Measurements from ENCODE around the gene MAP4K2.
A peak's percentile ranks its signal among the peaks of the same experiment; 100 is the strongest.

MAP4K2 gene

DNA sequence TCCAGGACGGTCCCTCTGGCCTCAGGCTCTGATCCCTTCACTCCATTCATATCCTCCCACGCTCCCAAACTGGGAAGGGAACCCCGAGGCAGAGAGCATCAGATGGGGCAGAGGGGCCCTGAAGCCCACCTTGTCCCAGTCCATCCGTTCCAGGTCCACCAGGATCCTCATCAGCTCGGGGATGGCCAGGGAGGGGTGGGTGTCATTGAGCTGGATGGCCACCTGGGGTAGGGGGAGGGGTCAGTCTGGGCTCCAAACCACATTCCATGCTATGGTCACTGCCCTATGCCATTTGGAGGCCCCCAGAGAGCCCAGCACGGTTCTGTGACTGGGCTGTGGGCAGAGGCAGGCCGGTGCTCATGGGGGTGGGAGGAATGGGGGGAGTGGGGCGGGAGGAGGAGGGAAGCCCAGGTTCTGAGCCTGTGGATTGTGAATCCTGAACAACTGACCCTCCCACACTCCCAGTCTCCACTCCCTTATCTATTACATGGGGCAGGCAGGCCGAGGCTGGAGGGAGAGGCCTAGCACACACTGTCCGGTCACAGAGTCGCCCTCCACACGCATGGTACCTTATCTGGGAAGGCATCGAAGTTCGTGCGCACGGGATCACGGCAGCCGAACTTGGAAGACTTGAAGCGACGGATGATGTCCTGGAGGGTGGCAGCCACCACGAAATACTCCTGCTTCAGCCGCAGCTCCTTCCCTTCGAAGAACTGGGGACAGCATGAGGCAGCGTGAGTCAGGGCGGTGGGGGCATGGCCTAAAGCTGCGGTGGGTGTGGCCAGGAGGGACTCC is 48.7 kb downstream of the MAP4K2 start:
- no peak for DNase-seq

DNA sequence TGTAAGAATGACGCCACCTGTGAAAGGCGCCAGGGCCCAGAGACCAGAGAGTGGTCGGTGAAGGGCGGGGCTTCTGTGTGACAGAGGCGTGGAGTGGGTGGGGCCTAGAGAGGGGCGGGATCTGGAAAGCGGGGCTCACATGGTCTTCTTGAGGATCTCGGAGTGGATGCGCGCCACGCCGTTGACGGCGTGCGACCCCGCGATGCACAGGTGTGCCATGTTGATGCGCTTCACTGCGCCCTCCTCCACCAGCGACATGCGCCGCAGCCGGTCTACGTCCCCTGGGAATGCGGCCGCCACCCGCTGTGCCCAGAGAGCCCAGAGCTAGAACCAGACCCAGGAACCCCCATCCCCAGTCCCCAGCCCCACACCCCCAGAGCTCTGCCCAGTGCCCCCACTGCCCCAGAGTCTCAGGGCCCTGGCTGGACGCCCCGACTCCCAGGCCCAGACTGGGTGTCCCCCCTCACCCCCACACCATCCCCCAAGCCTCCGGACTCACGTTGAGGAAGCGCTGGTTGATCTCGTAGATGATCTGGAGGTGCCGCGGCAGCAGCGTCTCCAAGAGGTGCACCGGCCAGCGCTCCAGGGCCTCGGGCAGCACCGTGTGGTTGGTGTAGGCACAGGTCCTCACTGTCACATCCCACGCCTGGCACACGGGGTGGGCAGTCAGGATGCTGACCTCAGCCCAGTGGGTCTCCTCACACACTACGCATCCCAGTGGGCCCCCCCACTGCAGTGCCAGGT is 49.5 kb downstream of the MAP4K2 start:
- no peak for DNase-seq

DNA sequence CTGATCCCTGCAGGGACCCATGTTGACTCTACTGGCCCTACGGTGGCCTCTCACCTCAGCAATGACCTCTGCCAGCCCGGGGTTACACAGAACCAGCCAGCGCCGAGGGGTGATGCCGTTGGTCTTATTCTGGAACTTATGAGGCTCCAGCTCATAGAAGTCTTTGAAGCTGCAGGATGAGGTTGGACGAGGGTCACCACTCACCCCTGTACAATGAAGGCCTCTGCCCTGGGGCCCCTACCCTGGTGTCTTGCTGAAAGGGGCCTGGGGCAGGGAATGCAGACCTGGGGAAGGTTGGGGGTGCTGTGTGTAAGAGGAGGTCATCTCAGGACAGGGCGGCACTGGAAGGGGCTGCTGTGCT is 50.0 kb downstream of the MAP4K2 start:
- no peak for DNase-seq

DNA sequence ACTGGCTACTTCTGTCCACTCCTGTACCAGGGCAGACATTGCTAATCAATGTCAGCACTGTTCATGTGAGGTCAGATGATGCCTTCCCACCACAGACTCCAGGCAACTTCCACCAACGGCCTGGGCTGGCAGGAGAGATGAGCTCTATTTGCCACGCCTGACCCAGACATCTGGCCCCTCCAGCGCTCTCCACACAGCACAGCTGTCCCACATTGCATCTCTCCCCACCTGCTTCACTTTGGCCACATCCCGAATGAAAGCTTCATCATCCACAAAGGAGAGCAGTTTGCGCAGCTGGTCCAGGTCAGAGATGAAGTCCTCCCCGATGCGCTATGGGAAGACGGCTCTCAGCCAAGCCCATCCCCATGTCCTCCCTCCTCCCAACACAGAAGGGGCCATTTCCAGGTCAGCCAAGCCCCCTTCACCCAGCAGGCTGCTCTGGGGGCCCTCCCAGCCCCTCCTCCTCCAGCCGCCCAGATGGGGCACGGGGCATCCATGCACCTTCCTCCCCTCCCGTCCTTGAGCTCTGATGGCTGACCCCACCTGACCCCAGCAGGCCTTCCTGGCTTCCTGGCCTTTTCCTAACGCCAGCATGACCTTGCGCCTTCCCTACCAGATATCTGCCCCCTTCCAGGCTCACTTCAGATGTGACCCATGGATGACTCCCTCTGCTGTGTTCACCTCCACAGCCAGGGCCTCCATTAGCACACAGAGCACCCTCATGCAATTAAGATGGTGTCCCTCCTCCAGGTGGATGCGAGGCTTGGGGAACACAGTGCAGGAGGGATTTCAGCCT is 50.6 kb downstream of the MAP4K2 start:
- peak; percentile 77 to 78 for DNase-seq

DNA sequence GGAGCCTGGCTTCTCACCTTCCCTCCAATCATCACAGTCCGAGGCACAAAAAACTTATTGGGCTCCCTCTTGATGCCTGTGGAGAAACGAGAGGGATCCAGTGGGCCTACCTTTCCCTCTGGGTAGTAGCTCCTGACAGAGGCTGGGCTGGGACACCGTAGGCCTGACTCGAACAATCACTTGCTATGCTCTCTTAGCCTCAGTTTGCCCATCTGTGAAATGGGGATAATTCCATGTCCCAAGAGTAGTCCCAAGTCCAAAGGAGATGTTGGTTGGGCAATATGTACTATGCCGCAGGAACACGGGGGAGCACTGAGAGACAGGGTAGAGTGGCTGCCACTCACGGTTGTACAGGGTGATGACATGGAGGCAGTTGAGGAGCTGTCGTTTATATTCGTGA is 51.4 kb downstream of the MAP4K2 start:
- DNase-seq, result no peak

DNA sequence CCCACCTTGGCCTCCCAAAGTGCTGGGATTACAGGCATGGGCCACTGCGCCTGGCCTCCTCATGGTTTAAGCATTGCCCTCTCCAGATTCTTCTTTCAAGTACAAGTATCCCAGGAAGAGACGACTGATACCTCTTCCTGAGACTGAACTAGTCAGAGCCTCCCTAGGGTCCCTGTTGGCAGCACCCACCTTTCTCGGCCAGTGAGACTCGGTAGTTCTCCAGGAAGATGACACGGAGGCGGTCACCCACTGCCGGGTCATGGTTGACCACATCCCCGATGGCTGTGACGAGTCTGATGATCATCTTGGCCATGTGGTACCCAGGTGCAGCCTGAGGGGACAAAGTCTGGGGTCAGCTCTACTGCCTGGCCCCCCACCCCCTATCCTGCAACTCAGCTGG is 51.9 kb downstream of the MAP4K2 start:
- DNase-seq, result no peak

DNA sequence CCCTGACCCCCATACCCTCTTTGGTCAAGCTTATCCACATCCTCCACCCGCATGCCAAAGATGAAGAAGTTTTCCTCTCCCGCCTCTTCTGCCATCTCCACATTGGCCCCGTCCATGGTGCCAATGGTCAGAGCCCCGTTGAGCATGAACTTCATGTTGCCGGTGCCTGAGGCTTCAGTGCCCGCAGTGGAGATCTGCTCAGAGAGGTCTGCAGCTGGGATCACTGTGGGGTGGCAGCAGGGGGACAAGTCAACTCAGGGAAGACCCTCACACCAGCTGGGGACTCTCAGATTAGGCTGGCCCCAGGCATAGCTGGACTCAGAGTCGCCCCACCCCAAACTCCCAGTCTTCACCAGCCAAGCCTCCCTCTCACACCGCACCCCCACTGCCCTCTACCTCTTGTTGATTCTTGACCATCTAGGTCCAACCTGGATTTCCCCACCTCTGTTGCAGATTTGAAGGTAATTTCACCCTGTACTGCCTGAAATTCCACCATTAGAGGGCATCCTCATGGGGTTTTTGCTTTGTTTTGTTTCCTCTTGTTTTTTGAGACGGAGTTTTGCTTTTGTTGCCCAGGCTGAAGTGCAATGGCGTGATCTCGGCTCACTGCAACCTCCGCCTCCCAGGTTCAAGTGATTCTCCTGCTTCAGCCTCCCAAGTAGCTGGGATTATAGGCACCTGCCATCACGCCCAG is 52.5 kb downstream of the MAP4K2 start:
- DNase-seq, result no peak

DNA sequence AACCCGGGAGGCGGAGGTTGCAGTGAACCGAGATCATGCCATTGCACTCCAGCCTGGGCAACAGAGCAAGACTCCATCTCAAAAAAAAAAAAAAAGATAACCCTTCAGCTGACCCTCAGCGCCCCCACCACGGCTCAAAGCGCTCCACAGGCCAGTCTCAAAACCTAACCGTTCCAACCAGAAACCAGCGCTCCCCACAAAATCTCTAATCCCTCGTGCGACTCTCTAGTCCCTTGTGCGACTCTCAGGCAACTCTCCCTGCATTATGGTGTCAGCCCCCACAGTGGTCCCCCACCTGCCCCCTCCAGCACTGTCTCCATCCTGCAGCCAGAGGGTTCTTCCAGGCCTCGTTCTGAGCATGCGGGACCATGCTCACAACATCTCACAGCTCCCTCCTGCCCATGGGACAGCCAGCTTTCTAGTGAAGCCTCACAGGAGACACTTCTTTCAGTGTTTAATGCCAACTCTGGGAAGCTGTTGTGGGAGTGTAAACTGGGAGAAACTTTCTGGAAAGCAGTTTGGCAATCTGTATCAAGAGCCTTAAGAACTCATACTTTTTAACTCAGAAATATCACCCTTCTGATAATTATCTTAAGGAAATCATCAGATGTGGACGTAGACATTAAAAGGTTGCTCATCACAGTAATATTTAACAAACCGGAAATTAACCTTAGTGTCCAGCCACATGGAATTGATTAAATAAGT is 54.9 kb downstream of the MAP4K2 start:
- no peak for DNase-seq

DNA sequence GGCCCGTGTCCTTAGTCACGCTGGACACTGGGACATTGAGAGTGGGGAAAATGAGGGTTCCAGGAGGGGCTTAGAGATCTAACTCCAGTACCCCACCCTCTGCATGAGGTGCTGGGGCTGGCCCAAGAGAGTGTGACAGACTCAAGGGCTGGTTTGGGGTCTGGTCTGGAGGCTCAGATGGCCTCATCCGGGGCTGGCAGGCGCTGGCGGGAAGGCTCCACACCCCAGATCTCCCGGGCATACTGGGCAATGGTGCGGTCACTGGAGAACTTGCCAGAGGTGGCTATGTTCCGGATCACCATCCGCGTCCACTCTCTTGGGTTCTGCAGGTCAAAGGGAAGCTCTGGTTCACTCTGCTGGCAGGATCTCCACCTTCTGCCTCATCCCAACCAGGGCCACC is 56.5 kb downstream of the MAP4K2 start:
- no peak for DNase-seq

DNA sequence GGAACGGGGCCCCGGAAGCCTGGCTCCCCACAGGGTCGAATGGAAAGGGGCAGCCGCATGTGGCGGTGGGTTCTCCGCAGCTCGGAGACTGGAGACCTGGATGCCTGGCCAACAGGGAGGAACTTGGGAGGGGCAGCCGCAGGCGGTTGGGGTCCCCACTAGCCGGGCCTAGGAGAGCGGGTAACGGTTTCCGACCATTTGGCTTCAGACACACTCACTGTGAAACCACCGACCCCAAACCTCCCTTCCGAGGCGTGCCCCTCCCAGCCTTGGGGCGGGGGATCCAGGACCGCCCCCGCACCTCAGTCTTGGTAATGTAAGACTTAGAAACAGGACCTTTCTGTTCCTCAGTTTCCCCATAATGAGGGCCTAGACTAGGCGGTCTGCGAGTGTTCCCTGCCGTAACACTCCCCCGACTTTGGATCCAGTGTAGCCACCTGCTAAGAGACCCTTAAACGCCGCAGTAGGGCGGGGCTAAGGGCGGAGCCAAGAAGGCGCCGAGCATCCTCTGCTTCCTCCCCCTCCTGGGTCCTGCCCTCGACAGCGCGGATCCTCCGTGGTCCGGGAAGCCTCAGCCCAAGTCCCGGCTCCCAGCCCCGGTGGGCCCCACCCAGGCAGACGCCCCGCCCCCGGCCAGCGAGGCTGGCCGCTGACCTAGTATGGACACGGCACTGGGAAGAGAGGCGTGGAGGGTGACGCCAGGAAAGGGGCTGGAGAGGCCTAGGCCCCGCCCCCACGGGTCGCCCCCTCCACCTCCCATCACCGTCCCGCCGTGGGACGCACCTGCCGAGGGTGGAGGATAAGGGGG is 57.3 kb downstream of the MAP4K2 start:
- DNase-seq, result no peak

DNA sequence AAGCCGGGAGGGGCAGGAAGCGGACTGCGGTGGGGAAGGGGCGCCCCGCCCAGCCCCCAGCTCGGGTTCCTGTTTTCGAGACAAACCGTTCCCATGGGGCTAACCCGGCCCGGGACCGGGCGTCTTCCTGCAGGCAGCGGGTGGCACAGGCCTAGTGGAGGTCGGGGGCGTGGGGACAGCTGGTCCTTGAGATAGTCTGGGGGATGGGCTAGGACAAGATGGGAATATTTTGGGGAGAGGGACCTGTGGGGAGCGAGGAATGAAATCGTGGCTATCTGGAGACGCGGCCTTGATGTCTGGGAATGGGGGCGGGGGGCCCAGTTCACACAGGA is 57.9 kb downstream of the MAP4K2 start:
- no peak for DNase-seq

DNA sequence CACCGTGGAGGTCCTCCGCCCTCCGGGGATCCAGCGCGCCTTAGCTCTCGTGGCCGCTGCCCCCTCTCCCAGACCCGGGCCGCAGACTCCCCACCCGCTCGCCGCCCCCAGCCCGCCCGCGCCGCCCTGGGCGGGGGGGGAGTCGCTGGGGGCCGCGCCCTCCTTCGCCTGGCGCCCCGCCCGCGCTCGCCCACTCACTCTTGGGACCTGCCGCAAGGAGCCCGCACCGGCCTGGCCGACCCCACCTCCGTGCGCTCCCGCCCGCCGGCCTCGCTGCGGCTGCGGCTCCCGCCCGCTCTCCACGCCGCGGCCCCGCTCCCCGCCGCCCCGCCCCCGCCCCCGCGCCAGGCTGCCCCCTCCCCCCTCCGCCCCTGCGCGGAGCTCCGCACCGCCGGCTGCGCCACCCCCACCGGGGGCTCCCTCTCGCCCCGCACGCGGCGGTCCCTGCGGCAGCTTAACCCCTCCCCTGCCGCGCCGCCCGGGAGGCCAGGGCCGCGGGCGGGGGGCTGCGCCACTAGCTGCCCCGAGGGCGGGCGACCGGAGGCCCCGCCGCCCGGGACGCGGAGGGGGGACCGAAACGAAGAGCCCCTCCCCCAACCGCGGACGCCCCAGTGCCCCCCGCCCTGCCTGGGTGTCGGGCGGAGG is 58.3 kb downstream of the MAP4K2 start:
- no peak for DNase-seq

DNA sequence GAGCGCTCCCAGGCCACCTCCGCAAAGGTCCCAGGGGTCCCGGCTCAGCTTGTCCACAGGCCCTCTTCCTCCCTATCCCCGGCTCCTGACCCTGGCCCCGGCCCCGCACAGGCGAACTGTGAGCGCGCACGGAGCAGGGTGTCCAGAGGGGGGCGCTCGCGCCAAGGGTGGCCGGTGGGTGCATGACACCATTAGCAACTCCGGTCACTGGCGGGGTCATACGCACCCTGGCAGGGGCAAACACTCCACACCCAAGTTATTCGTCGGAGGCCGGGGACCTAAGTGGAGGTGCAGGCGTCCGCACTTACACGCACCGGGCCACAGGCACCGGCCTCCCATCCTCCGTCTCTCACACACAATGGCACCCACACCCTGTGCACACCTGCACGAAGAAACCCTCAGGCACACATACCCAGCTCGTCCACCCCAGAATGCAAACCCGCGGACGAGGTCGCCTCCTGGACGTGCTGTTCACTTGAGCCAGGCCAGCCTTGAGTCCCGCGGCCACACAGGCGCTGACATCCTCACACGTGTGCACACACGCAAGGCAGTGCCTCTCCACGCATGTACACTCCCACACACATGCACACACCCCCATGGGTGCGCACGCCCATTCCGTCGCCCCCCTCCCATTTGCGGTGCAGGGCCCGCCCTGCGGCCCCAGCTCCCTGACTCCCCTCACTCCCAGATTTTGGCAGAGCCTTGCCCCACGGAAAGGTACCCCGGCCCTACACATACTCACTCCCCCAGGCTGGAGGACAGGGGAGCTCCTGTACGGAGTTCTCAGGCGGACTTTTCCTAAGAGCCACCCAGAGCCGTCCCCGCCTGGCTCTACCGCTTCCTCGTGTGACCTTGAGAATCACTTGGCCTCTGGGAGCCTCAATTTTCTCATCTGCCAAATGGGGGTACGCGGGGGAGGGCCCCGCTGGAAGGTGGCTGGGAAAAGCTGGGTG is 59.1 kb downstream of the MAP4K2 start, which contains the start of gene RASGRP2:
RASGRP2 (minus strand) TSS at position 552 of the 953 bp plus-strand sequence. CDS start 1,276 bp downstream, outside the sequence.
- no peak for DNase-seq

DNA sequence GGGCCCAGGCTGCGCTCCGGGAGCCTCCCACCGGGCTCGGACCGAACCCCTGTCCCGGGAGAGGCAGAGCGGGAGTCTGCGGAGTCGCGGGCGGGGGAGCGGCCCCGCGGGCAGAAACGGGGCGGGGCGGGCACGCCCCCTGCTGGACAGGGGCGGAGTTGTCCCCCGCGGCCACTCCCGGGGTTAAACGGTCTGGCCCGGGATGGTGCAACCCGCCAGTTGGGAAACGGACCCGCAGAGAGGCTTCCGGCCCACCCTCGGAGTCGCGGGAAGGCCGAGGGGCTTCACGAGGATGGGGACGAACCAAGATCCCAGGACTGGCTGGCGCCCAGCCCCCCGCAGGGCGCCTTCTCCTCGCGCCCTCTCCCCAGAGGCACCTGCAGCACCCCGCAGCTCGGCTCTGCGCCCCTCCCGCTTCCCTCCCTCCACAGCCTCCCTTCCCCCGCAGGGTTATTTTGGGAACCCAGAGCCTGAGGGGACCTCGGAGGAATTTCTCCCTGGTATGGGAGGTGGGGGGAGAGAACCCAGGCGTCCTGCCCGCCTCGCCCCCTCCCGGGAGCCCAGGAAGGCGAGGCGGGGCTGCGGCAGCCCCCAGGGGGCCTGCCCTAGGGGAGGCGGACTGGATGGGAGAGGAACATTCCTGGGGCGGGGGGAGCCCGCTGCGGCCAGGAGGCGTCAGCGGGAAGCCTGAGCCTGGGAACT is 60.0 kb downstream of the MAP4K2 start:
- no peak for DNase-seq

DNA sequence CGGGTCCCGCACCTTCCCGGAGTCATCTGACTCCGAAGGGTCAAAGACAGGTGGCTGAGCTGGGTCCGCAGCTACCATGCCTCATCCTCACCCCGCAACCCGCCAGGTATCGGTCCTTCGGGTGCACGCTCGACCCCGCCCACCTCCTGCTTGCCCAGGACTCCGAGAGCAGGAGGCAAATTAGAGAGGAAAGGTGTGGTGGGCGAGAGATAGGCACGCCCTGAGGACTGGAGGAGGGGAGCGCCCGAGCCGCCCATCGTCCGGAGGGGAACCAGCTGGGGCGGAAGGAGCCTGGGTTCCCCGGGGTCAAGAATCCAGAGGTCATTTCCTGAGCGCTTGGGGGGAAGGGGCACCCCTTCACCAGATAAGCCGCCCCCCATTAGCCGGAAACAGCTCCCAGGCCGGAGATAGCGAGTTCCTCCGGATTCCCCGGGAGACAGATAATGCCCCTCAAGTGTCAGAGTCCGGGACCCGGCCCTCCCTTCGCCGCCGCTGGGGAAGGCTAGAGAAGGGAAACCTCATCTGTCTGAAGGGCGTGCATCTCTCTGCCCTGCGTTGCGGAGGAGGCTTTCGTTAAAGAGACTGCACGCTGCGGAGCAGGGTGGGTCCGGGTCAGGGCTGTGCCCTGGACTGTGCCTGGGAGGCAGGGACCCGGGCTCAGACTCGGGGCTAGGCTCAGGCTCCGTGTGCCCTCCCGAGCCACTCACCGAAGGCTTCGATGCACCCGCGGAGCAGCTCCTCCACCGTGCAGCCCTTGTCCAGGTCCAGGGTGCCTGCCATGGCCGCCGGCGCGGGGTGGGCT is 60.7 kb downstream of the MAP4K2 start:
- DNase-seq, result no peak

DNA sequence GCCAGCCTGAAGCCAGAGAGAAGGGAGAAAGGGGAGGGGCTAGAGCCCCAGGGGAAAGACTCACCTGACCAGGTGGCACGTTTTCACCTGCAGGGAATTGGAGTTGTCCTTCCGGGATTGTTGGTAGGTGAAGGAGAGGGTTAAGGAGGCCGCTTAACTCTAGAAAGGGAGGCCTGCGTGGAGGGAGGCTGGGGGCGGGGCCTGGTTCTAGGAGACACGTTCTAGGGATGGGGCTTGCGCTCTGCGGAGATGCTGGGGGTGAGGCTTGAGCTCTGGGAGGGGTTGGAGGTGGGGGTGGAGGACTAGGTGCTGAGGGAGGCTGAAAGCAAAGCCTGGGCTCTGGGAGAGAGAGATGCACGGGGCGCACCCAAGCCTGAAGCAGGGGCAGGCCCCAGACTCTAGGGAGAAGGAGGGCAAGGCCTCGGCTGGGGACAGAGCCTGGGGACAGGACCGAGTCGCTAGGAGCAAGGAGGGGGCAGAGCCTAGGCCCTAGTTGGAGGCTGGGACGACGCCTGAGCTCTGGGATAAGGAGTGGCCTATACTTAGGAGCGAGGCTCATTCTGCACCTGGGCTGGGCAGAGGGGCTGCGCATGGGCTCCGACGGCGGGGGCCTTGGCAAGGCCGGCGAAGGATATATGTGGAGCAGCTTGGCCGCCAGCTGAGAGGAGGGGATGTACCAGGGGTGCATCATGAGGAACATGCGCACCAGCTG is 61.5 kb downstream of the MAP4K2 start:
- no peak for DNase-seq

DNA sequence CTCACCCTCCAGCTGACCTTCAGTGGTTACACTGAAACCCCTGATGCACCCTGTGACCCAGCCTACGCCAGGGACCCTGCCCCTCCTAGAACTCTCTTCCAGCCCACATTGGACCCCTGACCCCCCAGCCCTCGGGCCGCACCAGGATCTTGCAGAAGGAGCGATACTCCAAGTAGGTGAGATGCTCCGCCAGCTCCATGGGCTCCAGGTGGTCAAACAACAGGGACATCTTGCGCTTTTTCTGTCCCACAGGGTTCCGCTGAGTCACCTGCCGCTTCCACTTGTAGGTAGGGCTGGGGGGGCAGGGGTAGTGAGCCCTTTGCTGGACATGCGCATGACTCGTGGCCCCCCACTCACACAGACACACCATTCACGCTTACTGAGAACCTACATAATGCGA is 63.1 kb downstream of the MAP4K2 start:
- no peak for DNase-seq

DNA sequence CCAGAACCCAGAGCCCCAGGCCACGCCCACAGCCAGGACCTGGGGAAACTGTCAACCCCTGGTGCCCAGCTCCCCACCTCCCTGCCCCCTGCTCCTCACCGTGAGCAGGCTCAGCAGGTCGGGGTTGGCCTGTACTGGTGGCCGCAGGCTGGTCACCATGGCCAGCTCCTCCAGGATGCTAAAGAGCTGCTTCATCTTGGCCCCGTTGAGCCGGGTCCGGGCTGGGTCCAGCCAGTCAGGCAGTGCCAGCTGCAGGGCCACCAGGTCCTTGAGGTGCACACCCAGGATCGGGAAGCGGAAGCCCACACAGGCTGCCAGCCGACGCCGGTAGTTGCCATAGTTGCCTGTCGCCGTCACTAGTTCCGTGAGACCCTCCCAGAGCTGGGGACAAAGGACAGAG is 66.4 kb downstream of the MAP4K2 start:
- DNase-seq, result no peak
